GM19023 (cell line): Measurements from ENCODE around the gene ADAMTSL2.

Experiments
- ATAC-seq: cut with Tn5 transposase; IDR thresholded peaks from one replicate; pipeline ENCODE4 v1.9.1; 2021; ENCODE audit warnings: mild to moderate bottlenecking, moderate library complexity; ENCODE audit not compliant: unreplicated experiment

The ADAMTSL2 gene

GRCh38 chr9:133616643-133617405 lies 82.3 kb downstream of the ADAMTSL2 start:
- ATAC-seq, result no peak

DNA sequence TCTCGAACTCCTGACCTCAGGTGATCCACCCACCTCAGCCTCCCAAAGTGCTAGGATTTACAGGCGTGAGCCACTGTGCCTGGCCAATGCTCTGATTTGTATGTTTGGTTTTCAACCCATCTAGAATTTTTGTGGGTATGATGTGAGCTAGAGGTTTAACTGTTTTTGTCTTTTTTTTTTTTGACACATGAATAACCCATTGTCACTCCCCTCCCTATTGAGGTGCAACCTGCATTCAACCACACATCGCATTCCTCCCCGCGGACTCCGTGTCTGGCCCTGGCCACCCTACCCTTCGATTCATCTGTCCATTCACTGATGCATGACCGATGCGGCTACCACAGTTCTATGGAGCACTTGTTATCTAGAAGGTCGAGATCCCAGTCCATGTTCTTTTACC lies 84.2 kb downstream of the ADAMTSL2 start:
- no peak for ATAC-seq

- ATAC-seq, result no peak
These were observed 85.3 kb downstream of the ADAMTSL2 start for GRCh38 chr9:133619791-133620190.

DNA sequence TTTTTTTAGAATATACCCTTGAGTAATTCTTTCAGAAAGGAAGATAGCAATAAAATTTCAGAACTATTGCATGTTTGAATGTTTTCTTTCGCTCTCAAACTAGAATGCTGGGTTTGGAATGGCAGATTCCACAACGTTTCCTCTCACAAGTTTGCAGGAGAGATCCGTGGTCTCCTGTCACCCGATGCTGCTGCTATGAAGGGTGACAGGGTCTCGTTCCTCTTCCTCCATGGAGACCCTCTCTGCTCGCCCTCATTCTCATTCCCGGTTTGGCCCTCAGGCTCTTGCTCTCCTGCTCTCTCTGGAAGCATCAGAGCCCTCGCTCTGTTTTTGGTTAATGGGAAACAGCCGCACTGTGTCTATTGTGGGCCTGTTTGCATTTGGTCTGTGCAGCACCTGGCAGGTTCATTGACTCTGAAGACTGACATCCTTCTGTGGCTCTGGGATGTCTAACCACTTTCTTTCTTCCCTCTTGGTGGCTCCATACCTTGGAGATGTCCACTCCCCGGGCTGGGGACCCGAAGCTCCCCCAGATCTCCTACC lies 87.3 kb downstream of the ADAMTSL2 start:
- ATAC-seq, result no peak

DNA sequence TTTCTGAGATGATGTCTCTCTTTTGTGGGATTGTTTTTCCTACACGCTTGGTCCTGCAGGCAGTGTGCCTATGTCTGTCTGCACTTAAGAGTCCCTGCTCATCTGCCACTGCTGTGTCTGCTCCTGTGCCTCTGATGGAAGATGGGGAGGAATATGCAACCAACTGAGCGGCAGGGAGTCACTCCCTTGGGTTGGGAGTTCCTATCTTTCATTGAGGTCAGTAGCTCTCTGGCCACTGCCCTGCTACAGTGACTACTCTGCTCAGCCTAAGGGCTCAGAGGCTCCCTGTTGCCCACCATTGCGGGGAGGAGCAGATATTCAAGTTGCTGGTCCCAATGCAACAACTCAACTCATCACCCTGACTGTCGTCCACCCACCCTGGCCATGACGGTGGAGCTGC lies 88.1 kb downstream of the ADAMTSL2 start:
- no peak for ATAC-seq
